Skeletal muscle satellite cell (primary cell): ENCODE results near the gene FAIM.
"Not testable (repeated sequence)": the region's sequence is repeated elsewhere in the genome, so short reads cannot be mapped to it uniquely, and the experiment has no call there.

Source experiments
- H3K27me3 ChIP-seq: 2 replicates; pipeline ENCODE4 v1.7.0; 2013; ENCODE audit warnings: low read length; ENCODE audit not compliant: control insufficient read depth, insufficient read depth
- H3K36me3 ChIP-seq: 2 replicates; pipeline ENCODE4 v1.7.0; 2013; ENCODE audit warnings: mild to moderate bottlenecking, control low read depth, low read length; ENCODE audit not compliant: insufficient read depth
- H3K4me1 ChIP-seq: 2 replicates; pipeline ENCODE4 v1.7.0; 2013; ENCODE audit warnings: low read length; ENCODE audit not compliant: control insufficient read depth, insufficient read depth
- H3K4me2 ChIP-seq: 2 replicates; pipeline ENCODE4 v1.7.0; 2013; ENCODE audit warnings: mild to moderate bottlenecking, low read length
- H3K4me3 ChIP-seq: 2 replicates; pipeline ENCODE4 v1.7.0; 2013; ENCODE audit warnings: low read length
- H3K9ac ChIP-seq: 2 replicates; pipeline ENCODE4 v1.7.0; 2013; ENCODE audit warnings: mild to moderate bottlenecking, low read depth, low read length, moderate library complexity
- H3K9me3 ChIP-seq: replicated peaks from 2 replicates; pipeline ENCODE4 v1.7.0; 2013; ENCODE audit warnings: mild to moderate bottlenecking, control low read depth, low read length

The FAIM gene

GRCh38 chr3:138588445-138588844 lies 20.1 kb upstream of the FAIM start:
- H3K4me1 ChIP-seq, result peaks cover 2% of the 10 kb centered on the region
- H3K4me3 ChIP-seq, result no peak overlapping the region
- no peak overlapping the region for H3K4me2 ChIP-seq
- H3K9ac ChIP-seq, result no peak overlapping the region
- H3K27me3 ChIP-seq, result no peaks in the 10 kb centered on the region
- no peaks in the 10 kb centered on the region for H3K36me3 ChIP-seq
- H3K9me3 ChIP-seq, result no peaks in the 10 kb centered on the region

GRCh38 chr3:138591392-138591791 lies 17.2 kb upstream of the FAIM start:
- H3K36me3 ChIP-seq, result no peaks in the 10 kb centered on the region
- no peak overlapping the region for H3K9ac ChIP-seq
- H3K4me3 ChIP-seq, result no peak overlapping the region
- H3K9me3 ChIP-seq, result no peaks in the 10 kb centered on the region
- no peaks in the 10 kb centered on the region for H3K27me3 ChIP-seq
- peaks cover 2% of the 10 kb centered on the region for H3K4me1 ChIP-seq
- H3K4me2 ChIP-seq, result no peak overlapping the region

- peak overlapping the region; percentile 79 for H3K4me3 ChIP-seq
- no peaks in the 10 kb centered on the region for H3K36me3 ChIP-seq
- peak overlapping the region; percentile 82 for H3K9ac ChIP-seq
- peaks cover 2% of the 10 kb centered on the region for H3K4me1 ChIP-seq
- H3K9me3 ChIP-seq, result no peaks in the 10 kb centered on the region
- H3K4me2 ChIP-seq, result peak overlapping the region; percentile 95
- no peaks in the 10 kb centered on the region for H3K27me3 ChIP-seq
Measured at GRCh38 chr3:138593488-138594149, 15.0 kb upstream of the FAIM start.

- Histone ChIP-seq H3K4me3 (peak within 1 kb of the TSS; percentile 79), H3K27me3 (no peaks in the 10 kb centered on the region), H3K4me2 (peak within 1 kb of the TSS; percentile 95), H3K4me1 (peaks cover 2% of the 10 kb centered on the region), H3K9me3 (no peaks in the 10 kb centered on the region), H3K36me3 (no peaks in the 10 kb centered on the region), H3K9ac (peak within 1 kb of the TSS; percentile 82)
Measured at GRCh38 chr3:138594150-138594934, 14.2 kb upstream of the FAIM start, which contains the start of gene CEP70. Gene CEP70 (minus strand): TSS chr3:138594260. CDS start chr3:138572927, 21,333 bp downstream.

- Histone ChIP-seq H3K27me3 (no peaks in the 10 kb centered on the region), H3K4me1 (peaks cover 2% of the 10 kb centered on the region), H3K4me2 (peak overlapping the region; percentile 95), H3K4me3 (no peak overlapping the region), H3K9ac (no peak overlapping the region), H3K9me3 (no peaks in the 10 kb centered on the region), H3K36me3 (no peaks in the 10 kb centered on the region)
Measured at GRCh38 chr3:138594935-138595610, 13.5 kb upstream of the FAIM start.

GRCh38 chr3:138597186-138597976 lies 11.2 kb upstream of the FAIM start:
- not testable (repeated sequence) for H3K9ac ChIP-seq, H3K9me3 ChIP-seq, H3K4me2 ChIP-seq, H3K27me3 ChIP-seq, H3K4me1 ChIP-seq, H3K36me3 ChIP-seq, H3K4me3 ChIP-seq

GRCh38 chr3:138598534-138598933 lies 10.0 kb upstream of the FAIM start:
- no peaks in the 10 kb centered on the region for H3K36me3 ChIP-seq
- no peaks in the 10 kb centered on the region for H3K4me1 ChIP-seq
- no peaks in the 10 kb centered on the region for H3K9me3 ChIP-seq
- no peak overlapping the region for H3K4me2 ChIP-seq
- H3K27me3 ChIP-seq, result no peaks in the 10 kb centered on the region
- H3K9ac ChIP-seq, result no peak overlapping the region
- no peak overlapping the region for H3K4me3 ChIP-seq

GRCh38 chr3:138600100-138600745 lies 8.3 kb upstream of the FAIM start:
- H3K9ac ChIP-seq, result no peak overlapping the region

GRCh38 chr3:138601661-138602060 lies 6.9 kb upstream of the FAIM start:
- H3K9ac ChIP-seq, H3K27me3 ChIP-seq, H3K4me2 ChIP-seq, H3K4me3 ChIP-seq, H3K4me1 ChIP-seq, H3K36me3 ChIP-seq, H3K9me3 ChIP-seq: not testable (repeated sequence)

More at GRCh38 chr3:138600100-138600745, 8.3 kb upstream of the FAIM start:
- no peaks in the 10 kb centered on the region for H3K36me3 ChIP-seq
- H3K4me3 ChIP-seq, result no peak overlapping the region
- no peak overlapping the region for H3K4me2 ChIP-seq
- no peaks in the 10 kb centered on the region for H3K4me1 ChIP-seq
- H3K9me3 ChIP-seq, result no peaks in the 10 kb centered on the region
- no peaks in the 10 kb centered on the region for H3K27me3 ChIP-seq

GRCh38 chr3:138604106-138604595 lies 4.4 kb upstream of the FAIM start:
- not testable (repeated sequence) for H3K4me3 ChIP-seq, H3K4me1 ChIP-seq, H3K4me2 ChIP-seq, H3K9ac ChIP-seq, H3K27me3 ChIP-seq, H3K9me3 ChIP-seq, H3K36me3 ChIP-seq
